ENCODE results near the gene PLPPR5. TPM values are rescaled to one million over a fixed set of nuclear protein-coding genes. Genes with fewer than 3 reads are reported as not detected.

Gene PLPPR5
- total RNA-seq, 1 experiment from 2014 or later = not detected

DNA sequence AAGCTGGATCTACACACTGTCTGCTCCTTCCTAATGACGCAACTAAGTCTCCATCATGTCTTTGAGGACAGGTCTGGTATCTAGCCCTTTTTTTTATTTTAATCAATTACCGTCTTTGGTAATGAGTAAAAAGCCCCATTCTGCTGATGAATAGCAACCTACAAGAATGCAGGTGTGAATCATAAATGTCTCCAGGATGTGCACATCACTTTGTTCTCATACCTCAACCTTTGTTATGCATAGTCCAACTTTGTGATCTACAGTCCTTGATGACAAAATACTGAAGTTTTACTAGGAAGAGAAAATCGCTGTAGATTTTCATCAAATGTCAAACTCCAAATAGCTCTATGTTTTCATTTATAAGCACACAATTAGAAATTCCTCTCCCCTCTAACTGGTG lies 39.3 kb downstream of the PLPPR5 start:
- ChIA-PET POLR2A (no interaction called here), RAD21 (ENCODE audit: low non-redundant PET in 1 of 2, low total read pairs in 2 of 2, uncharacterized antibody in 2 of 2, unreplicated experiment in 2 of 2) (no interaction called here), CTCF (no interaction called here)
- no peak for ATAC-seq
- Histone ChIP-seq H3K9me2 (ENCODE audit: insufficient read depth) (no peaks in the 10 kb centered on the region), H3K9me3 (ENCODE audit: control insufficient read depth in 1 of 2, insufficient read depth in 1 of 2, low read depth in 1 of 2, low read length in 2 of 2) (no peaks in the 10 kb centered on the region), H4K20me1 (ENCODE audit: insufficient read depth) (no peaks in the 10 kb centered on the region; the same call in 1 of the 2 replicates), H3K4me3 (replicated peaks in 1 of 2; ENCODE audit: low read depth in 1 of 2, low read length in 2 of 2) (no peak overlapping the region), H3K4me1 (ENCODE audit: control insufficient read depth in 1 of 2, insufficient read depth in 2 of 2, low read length in 2 of 2) (no peaks in the 10 kb centered on the region), H2AFZ (ENCODE audit: low read depth, low read length, poor library complexity, severe bottlenecking) (no peak overlapping the region), H3K79me2 (ENCODE audit: insufficient read depth, low read length) (no peaks in the 10 kb centered on the region), H3K36me3 (ENCODE audit: control insufficient read depth in 1 of 2, insufficient read depth in 2 of 2, low read length in 2 of 2) (no peaks in the 10 kb centered on the region), H3K4me2 (ENCODE audit: low read length) (no peak overlapping the region), H3K27ac (ENCODE audit: low read depth, low read length) (no peak overlapping the region), H3K27me3 (ENCODE audit: insufficient read depth, low read length) (no peaks in the 10 kb centered on the region), H3K9ac (ENCODE audit: low read length) (no peak overlapping the region)
- BruUV-seq (replicated peaks) = no TSS peak
- TF ChIP-seq EGR1 (IDR thresholded peaks at IDR 0.05; ENCODE audit: low read depth) (no peak), JUND (IDR thresholded peaks at IDR 0.05) (no peak), EZH2 (IDR thresholded peaks at IDR 0.05) (no peak), ZBTB33 (IDR thresholded peaks at IDR 0.05; ENCODE audit: extremely low read depth, insufficient replicate concordance, low read length) (no peak), TCF7L2 (IDR thresholded peaks at IDR 0.05; ENCODE audit: borderline replicate concordance, extremely low read depth, insufficient read depth, insufficient read length) (no peak), FOSL1 (IDR thresholded peaks at IDR 0.05; ENCODE audit: low read depth) (no peak), ELF1 (IDR thresholded peaks at IDR 0.05; ENCODE audit: borderline replicate concordance, low read depth) (no peak), SP1 (IDR thresholded peaks at IDR 0.05; ENCODE audit: low read depth) (no peak), EZH2phosphoT487 (IDR thresholded peaks at IDR 0.05; ENCODE audit: borderline replicate concordance) (no peak), SRF (IDR thresholded peaks at IDR 0.05; ENCODE audit: low read depth) (no peak), MAX (IDR thresholded peaks at IDR 0.05) (no peak), POLR2AphosphoS5 (IDR thresholded peaks at IDR 0.05; ENCODE audit: low read depth, low read length) (no peak), SIN3A (IDR thresholded peaks at IDR 0.05; ENCODE audit: low read depth) (no peak), YY1 (IDR thresholded peaks at IDR 0.05; ENCODE audit: extremely low read depth, insufficient replicate concordance, low read depth, low read length) (no peak), RAD21 (IDR thresholded peaks at IDR 0.05; ENCODE audit: low read depth) (no peak), CEBPB (IDR thresholded peaks at IDR 0.05; ENCODE audit: low read depth) (no peak)
- TF ChIP-seq, protein P1, sequence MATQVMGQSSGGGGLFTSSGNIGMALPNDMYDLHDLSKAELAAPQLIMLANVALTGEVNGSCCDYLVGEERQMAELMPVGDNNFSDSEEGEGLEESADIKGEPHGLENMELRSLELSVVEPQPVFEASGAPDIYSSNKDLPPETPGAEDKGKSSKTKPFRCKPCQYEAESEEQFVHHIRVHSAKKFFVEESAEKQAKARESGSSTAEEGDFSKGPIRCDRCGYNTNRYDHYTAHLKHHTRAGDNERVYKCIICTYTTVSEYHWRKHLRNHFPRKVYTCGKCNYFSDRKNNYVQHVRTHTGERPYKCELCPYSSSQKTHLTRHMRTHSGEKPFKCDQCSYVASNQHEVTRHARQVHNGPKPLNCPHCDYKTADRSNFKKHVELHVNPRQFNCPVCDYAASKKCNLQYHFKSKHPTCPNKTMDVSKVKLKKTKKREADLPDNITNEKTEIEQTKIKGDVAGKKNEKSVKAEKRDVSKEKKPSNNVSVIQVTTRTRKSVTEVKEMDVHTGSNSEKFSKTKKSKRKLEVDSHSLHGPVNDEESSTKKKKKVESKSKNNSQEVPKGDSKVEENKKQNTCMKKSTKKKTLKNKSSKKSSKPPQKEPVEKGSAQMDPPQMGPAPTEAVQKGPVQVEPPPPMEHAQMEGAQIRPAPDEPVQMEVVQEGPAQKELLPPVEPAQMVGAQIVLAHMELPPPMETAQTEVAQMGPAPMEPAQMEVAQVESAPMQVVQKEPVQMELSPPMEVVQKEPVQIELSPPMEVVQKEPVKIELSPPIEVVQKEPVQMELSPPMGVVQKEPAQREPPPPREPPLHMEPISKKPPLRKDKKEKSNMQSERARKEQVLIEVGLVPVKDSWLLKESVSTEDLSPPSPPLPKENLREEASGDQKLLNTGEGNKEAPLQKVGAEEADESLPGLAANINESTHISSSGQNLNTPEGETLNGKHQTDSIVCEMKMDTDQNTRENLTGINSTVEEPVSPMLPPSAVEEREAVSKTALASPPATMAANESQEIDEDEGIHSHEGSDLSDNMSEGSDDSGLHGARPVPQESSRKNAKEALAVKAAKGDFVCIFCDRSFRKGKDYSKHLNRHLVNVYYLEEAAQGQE (IDR thresholded peaks at IDR 0.05; ENCODE audit: low read depth) = no peak
- TF ChIP-seq, protein P2, sequence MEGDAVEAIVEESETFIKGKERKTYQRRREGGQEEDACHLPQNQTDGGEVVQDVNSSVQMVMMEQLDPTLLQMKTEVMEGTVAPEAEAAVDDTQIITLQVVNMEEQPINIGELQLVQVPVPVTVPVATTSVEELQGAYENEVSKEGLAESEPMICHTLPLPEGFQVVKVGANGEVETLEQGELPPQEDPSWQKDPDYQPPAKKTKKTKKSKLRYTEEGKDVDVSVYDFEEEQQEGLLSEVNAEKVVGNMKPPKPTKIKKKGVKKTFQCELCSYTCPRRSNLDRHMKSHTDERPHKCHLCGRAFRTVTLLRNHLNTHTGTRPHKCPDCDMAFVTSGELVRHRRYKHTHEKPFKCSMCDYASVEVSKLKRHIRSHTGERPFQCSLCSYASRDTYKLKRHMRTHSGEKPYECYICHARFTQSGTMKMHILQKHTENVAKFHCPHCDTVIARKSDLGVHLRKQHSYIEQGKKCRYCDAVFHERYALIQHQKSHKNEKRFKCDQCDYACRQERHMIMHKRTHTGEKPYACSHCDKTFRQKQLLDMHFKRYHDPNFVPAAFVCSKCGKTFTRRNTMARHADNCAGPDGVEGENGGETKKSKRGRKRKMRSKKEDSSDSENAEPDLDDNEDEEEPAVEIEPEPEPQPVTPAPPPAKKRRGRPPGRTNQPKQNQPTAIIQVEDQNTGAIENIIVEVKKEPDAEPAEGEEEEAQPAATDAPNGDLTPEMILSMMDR (IDR thresholded peaks at IDR 0.05 in 2 of 3, conservative IDR thresholded peaks at IDR 0.05 in 1 of 3; ENCODE audit: borderline replicate concordance in 1 of 3, insufficient read depth in 1 of 3, low read depth in 2 of 3, low read length in 2 of 3) = no peak
- intact Hi-C loops (cut with micrococcal nuclease) = no loop called here
- DNase-seq (ENCODE audit: low read depth, low spot score) = no peak
